GM12873 (cell line): ENCODE data around the gene MGRN1.

Experiments
- CTCF ChIP-seq: IDR thresholded peaks from 2 replicates; pipeline ENCODE4 v1.5.1; 2012; ENCODE audit warnings: low read depth, mild to moderate bottlenecking, moderate library complexity, low read length, control low read depth; ENCODE audit not compliant: insufficient read depth; ENCODE audit errors: missing control alignments

Gene MGRN1

GRCh38 chr16:4664538-4665418, 40.2 kb downstream of the MGRN1 start:
- no peak for TF ChIP-seq CTCF

- no peak for TF ChIP-seq CTCF
These were observed 42.0 kb downstream of the MGRN1 start for GRCh38 chr16:4666537-4667202.

GRCh38 chr16:4667203-4667963, 42.8 kb downstream of the MGRN1 start:
- no peak for TF ChIP-seq CTCF

- TF ChIP-seq CTCF: no peak
These were observed 43.8 kb downstream of the MGRN1 start for GRCh38 chr16:4668313-4668960.

- TF ChIP-seq CTCF: no peak
These were observed 48.9 kb downstream of the MGRN1 start for GRCh38 chr16:4673387-4674046.

- no peak for TF ChIP-seq CTCF
These were observed 50.4 kb downstream of the MGRN1 start for GRCh38 chr16:4674926-4675530.
